Urothelium cell line (cell line): Measurements from ENCODE around the gene TSPYL1.
"Not testable (repeated sequence)": the region's sequence is repeated elsewhere in the genome, so short reads cannot be mapped to it uniquely, and the experiment has no call there.

Experiments used
- DNase-seq: peaks from one replicate; pipeline ENCODE4 v3.0.0; 2011; ENCODE audit warnings: low spot score, mixed read lengths
- FAIRE-seq: peaks from 2 replicates; lab custom pipeline; 2011; peaks lifted over from hg19 to GRCh38; lab: Jason Lieb, UNC

Gene TSPYL1

DNA sequence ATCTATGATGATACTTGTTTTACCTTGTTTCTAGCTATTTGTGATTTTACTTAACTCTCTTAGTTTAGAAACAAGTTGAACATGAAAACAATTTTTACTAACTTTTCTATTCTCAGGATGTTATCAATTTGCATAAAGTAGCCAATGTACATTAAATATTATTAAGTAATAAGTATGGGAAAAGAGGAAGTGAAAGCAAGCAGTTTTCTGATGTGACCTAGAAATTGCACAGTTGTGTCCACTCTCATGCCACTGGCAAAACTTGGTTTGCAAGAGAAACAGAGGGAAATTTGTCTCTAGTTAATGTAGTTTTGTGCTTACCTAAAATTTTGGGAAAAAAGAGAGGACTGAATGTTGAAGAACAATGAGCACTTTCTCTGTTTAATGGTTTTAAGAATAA, 19.2 kb upstream of the TSPYL1 start:
- DNase-seq (no peak), FAIRE-seq (no peak)

DNA sequence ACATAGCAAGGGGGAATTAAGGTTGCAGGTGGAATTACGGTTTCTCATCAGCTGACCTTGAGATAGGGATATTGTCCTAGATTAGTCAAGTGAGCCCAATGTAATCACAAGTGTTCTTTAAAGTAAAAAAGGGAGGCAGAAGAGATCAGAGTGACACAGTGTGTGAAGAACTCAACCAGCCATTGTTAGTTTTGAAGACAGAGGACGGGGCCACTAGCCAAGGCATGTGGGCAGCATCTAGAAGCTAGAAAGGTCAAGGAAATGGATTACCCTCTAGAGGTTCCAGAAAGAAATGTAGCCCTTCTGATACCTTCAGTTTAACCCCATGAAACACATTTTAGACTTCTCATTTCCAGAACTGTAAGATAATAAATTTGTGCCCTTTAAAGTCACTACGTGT, 18.5 kb upstream of the TSPYL1 start:
- DNase-seq (no peak), FAIRE-seq (no peak)

DNA sequence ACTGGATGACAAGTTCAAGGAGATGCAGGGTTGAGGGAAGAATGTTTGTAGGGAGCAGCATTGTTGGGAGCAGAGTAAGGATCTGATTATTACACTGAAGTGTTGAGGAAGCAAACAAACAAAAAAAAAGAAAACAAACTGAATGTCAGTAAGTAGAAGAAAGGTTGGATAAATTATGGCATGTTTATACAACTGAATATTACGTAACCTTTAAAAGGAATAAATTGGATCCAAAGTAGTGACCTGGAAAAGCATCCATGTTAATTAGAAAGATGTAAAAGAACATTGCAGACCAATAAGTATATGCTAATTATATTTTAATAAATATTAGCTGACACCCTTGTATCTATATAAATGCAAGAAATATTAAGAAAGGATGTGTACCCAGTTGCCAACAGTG, 12.8 kb upstream of the TSPYL1 start:
- no peak for FAIRE-seq

DNA sequence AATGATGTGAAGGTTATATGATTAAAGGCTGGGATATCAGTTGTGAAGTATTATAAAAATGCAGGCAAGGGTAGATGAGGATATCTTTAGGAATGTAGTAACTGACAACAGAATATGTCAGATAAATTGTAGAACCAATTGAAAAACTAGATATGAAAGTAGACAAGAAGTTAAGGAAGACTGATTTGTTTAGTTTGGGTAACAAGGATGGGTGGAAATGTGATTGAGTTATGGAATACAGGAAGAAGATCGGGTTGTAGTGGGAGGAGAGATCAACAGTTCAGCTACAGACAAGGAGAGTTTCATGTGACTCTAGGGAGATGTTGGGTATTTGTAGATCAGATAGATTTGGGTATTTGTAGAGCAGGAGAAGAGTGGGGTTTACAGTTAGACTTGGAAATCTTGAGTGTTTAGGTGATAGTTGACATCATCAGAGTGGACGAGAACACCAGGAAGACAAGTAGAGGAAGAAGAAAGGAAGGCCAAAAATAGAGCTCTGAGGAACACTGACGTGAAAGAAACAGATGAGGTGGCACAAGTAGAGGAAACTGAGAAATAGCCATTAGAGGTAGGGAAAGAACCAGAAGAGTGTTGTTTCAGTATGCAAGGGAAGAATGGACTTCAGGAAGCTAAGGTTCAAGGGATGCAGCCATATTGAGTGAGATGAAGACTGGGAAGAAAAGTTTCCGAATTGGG, 12.1 kb upstream of the TSPYL1 start:
- FAIRE-seq (no peak), DNase-seq (no peak)

More for the DNA sequence above, 12.8 kb upstream of the TSPYL1 start:
- no peak for DNase-seq

DNA sequence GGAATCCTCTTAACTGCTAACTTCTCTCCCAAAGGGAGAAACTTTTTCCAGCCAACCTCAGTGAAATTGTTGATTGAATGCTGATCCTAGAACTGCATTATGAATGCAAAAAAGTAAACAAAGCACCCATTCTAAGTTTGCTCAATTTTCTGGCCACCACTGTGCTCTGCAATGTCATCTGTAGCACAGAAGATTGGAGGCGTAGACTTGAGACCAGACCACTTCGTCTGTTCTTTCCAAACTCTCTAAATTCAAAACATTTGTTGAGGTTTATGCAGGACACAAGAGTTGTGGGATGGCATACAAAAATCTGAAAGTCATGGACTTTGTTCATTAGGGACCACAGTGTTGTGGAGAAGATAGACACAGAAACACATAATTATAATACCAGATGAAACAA, 11.1 kb upstream of the TSPYL1 start:
- DNase-seq (no peak), FAIRE-seq (no peak)

DNA sequence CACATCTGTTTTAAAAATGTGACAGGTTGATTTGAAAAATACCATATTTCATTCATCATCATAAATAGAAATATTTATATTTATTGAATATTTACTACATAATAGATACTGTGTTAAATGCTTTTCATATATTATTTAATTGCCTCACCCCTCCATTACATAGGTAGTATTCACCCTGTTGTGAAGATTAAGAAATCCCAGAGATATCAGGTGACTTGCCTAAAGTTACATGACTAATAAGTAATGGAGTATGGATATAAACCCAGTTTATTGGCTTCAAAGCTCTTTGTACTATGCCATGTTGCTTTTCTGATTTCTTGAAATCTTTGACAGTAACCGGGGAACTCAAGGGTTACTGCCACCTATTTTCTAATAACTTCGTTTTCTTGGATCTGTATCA, 10.1 kb upstream of the TSPYL1 start:
- no peak for DNase-seq
- no peak for FAIRE-seq

DNA sequence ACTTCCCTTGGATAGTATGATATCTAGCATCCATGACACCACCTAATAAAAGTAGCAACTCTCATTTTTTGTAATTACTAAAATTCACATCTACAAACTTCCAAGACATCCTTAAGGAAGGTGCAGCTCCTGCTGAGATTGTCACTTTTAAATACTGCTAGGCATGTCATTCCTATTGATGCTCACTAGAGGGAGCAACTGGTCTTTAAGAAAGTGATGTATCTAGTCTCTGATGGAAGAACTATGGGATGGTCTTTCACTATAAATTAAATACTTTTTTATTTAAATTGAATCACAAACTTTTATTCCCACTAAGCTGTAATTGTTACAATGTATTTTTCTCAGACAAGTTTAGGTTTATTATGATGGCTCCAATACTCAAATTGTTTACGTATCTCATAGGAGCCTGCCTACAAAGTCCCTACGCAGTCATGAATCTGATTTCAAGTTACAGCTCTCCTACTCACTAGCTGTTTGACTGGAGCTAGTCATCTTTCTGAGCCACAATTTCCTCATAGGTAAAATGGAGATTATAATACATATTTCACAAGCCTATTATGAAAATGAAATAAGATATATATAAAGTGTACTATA, 8.1 kb upstream of the TSPYL1 start:
- DNase-seq (peak; percentile 14), FAIRE-seq (no peak)

DNA sequence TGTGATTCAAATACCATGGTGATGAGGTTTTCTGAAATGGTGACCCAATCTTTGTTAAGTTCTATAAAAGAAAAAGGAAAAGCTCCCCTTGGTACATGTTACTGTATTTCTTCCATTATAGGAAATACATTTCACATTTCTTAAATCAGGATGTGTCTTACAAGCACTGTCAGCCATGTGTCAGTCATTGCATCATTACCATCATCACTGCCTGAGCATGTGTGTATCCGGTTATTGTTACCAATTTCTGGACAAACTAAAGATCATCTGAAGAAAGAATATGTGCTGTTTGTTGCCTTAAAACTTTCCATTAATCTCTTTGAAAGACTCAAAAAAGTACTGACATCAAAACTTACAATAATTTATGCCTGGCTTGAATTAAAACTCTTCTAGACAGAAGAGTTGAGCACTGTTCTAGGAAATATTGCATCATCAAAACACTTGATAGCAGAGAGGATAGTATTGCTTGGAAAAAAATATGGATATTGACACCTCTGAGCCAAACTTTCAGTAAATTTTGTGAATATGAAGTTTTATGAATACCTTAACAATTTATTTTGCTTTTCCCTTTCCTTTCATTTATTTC, 7.1 kb upstream of the TSPYL1 start:
- DNase-seq: no peak
- no peak for FAIRE-seq

DNA sequence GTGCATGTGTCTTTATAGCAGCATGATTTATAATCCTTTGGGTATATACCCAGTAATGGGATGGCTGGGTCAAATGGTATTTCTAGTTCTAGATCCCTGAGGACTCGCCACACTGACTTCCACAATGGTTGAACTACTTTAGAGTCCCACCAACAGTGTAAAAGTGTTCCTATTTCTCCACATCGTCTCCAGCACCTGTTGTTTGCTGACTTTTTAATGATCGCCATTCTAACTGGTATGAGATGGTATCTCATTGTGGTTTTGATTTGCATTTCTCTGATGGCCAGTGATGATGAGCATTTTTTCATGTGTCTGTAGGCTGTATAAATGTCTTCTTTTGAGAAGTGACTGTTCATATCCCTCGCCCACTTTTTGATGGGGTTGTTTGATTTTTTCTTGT, 5.3 kb upstream of the TSPYL1 start:
- FAIRE-seq, DNase-seq: not testable (repeated sequence)

DNA sequence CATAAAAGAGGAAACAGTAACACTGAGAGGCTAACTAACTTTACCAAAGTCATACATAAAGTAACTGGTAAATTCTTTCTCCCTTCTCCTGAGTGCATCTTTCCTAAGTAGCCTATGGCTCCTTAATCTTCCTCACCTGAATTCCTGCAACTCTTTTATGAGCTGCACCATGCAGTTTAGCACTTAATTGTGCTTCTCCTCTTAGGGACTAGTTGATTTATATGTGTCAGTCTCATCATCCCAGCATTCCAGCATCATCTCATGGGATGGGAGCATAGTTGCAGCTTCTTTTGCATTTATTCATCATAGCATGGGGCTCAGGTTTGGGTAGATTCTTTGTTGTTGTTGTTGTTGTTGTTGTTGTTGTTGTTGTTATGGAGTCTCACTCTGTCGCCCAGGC, 3.5 kb upstream of the TSPYL1 start:
- no peak for FAIRE-seq

DNA sequence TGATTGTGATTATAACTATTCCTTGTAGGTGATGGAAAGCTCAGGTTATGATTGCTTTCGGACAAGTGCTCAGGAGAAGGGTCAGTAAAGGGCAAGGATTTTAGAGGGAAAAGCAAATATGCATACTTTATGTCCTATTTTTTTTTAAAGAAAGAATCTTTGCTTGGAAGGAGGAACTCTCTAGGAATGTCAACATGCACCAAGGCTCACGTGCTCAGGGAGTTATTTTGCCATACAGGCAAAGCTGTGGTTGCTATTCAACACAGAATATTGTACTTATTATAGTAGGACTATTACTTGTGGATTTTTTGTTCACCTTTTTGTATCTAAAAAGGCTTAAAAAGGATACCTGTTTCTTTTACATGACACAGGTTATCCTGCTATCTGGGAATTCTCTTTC, 3.0 kb upstream of the TSPYL1 start:
- FAIRE-seq (no peak), DNase-seq (no peak)

More for the DNA sequence above, 3.5 kb upstream of the TSPYL1 start:
- no peak for DNase-seq

DNA sequence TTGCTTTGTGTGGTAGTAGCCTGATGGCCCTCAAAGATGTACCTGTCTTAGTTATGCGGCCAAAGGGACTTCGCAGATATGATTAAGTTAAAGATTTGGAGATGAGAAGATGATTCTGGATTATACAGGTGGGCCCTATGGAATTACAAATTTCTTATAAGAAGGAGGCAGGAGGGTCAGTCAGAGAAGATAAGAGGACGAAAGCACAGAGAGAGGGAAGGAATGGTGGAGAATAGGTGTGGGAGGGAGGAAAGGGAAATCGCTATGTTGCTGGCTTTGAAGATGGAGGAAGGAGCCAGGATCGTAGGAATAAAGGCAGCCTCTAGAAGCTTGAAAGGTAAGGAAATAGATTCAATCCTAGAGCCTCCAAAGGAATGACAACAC, 1.2 kb upstream of the TSPYL1 start:
- no peak for FAIRE-seq
- no peak for DNase-seq

DNA sequence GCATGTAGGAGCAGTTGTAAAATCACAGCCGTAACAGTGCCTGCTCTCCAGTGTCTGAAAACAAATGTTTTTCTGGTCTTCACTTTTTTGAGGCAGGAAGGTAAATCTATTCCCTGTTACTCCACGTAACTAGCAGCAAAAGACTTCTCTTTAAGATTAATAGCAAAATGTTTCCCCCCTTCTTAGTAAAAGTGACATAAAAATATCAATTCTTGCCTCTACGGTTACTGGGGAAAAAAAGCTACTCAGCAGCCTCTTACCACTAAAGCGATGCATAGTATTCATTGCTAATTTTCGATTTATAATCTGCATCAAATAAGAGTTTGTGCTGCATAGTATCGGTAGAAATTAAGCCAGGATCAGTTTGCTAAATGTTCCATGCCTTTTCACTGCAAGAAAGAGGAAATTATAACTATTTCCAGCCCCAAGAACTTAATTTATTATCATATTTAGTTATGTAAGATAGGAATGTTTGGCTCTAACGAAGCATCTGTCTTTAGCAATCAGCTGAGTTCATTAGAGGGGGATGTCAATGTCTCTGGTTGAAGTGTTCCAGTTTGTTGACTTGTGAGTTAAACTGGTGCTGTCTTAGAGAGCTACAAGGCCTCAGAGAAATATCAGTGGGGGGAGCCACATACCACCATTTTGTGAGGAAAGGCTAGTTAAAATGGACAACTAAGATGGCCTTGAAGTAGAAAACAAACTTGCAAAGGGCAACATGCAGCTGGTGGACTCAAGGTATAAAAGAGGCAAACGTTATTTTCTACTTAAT, 617 bp upstream of the TSPYL1 start:
- DNase-seq: no peak
- no peak for FAIRE-seq

DNA sequence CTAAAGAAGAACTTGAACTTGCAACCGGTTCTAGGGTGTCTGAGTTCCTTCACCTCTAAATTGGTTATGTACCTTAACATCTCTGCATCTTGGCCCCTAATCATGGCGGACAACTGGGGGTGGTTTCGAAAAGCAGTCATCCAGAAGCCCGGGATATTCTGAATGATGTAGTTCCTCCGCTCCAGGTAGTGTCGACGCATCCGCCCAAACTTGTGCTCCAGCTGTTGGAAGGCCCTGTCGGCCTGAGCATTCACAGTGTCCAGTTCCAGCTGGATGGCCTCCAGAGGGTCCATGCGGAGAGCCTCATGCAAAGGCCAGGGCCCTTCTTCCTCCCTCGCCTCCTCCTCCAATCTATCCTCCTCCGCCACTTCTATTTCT, 887 bp downstream of the TSPYL1 start:
- DNase-seq: no peak
- no peak for FAIRE-seq

DNA sequence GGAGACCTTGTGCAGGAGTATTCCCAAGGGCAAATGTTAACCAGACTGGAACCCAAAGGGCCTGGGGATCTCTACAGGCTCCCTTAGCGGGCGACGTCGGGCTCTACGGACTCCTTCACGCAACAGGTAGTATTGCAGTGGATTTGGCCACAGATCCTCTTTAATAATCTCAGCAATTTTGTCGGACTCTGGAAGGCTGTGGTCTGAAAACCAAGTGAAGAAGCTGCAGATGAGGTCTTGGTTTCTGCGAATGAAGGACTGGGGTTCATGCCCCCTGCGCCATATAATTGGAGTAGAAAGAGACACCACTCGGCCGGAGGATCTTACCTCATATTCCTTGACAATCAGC, 1.3 kb downstream of the TSPYL1 start:
- DNase-seq (no peak), FAIRE-seq (no peak)

DNA sequence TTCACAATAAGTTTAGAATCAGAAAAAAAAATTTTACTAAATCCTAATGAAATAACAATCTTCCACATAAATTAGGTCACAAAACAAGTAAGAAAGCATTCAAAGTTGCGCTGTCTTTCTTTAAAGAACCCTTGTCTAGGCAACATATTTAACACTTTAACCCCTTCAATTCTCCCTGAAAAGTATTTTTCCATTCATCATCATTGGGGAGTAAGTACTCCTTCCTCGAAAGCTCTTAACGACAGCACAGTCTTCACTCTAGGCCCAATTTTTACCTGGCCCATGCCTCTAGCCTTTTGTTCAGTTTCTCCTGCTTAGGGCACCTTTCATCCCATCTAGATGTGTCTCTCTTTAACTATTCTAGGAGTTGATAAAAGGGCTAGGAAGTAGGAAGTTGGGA, 2.6 kb downstream of the TSPYL1 start:
- DNase-seq: no peak
- no peak for FAIRE-seq

DNA sequence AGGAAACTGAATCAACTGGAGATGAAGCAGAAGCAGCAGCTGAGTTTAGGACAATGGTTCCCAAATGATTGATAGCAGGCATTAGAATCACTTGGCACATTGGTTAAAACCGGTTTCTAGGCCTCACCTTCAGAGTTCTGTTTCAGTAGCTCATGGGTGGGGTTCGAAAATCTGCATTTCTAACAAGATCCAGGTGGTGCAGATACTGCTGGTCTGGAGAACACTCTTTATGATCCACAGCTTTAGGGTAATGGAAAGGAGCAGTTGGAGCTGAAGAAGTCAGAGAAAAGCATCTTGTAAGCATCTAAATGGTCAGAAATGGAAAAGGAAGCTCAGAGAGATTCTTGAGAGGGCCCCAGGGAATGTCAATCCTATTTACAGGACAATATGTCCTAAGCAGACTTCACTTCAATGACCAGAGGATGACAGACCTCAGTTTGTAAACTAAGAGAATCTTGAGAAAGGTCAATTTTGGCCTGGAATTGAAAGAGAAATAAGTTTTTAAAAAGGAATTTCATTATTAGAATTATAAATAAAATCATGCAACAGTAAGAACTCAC, 8.5 kb downstream of the TSPYL1 start:
- FAIRE-seq: no peak
- DNase-seq: no peak

DNA sequence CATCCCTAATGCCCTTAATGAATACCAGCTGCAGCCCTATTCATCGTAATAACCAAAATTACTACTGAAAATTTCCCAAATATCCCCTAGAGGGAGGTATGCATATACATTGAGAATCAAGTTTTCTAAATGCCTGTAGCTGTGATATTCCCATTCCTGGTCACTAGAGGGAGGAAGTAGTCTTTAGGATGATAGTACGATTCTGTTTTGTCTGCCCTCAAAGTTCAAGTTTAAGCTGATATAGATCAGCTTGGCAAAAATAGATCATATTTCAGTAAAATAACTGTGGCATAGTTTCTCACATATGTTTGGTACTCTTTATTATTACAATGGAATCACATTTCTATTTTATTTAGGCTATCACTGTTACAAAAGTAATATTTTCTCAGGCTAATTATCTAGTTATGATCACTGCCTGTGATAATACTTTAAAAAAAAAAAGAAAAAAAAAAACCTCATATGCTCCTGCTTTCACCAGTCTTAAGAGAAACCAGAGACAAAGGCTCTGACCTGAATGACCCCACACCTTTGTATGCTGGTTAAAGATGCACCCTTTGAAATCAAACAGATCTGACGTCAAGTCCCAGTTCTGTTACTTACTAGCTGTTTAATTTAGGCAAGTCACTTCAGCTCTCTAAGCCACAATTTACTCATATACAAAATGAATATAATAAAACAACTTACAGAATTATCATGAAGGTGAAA, 11.0 kb downstream of the TSPYL1 start:
- no peak for FAIRE-seq

DNA sequence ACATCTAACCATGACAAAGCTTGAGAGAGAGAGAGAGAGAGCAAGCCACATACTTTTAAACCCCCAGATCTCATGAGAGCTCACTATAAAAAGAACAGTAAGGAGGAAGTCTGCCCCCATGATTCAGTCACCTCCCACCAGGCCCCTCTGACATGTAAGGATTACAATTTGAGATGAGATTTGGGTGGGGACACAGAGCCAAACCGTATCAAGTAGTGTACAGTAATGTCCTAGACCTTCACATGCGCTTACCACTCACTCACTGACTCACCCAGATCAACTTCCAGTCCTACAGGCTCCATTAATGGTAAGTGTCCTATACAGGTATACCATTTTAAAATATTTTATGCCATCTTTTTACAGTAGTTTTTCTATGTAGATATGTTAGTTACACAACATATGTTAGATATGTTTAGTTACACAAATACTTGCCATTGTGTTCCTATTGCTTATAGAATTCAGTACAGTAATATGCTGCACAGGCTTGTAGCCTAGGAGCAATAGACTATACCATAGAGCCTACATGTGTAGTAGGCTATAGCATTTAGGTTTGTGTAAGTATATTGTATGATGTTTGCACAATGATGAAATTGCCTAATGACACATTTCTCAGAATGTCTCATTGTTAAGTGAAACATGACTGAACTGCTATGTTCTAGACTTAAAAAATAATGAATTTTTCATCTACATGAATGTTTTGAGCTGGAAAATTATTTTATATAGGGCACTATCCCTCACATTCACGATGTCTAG, 11.7 kb downstream of the TSPYL1 start:
- FAIRE-seq (no peak), DNase-seq (no peak)

More for the DNA sequence above, 11.0 kb downstream of the TSPYL1 start:
- DNase-seq: peak; percentile 42

DNA sequence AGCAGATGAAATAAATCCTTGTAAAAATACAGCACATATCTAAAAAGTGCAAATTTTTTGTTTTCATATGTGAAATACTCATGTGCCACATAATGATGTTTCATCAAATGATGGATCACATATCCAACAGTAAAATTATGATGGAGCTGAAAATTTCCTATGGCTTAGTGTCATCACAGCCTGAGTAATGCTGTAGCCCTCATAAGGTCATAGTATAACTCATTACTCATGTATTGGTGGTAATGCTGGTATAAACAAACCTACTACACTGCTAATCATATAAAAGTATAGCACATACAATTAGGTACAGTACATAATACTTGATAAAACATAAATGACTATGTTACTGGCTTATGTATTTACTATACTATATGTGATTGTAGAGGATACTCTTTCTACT, 12.9 kb downstream of the TSPYL1 start:
- no peak for FAIRE-seq
- no peak for DNase-seq
